Neuronal stem cell (in vitro differentiated cells): Measurements from ENCODE around the gene ARFGAP2.
A peak's percentile ranks its signal among the peaks of the same experiment; 100 is the strongest.

Source experiments
- DNase-seq: peaks from one replicate; pipeline ENCODE4 v3.0.0-alpha.2; 2013; ENCODE audit warnings: low spot score
- H2AFZ ChIP-seq: one replicate; pipeline ENCODE4 v1.6.1; 2013; ENCODE audit warnings: mild to moderate bottlenecking, low read length, inconsistent platforms
- H2AK5ac ChIP-seq: 2 replicates; pipeline ENCODE4 v1.6.1; 2013; ENCODE audit warnings: low read depth, mild to moderate bottlenecking, inconsistent platforms, low read length, moderate library complexity, mixed read lengths
- H2BK120ac ChIP-seq: 2 replicates; pipeline ENCODE4 v1.6.1; 2013; ENCODE audit warnings: low read depth, mild to moderate bottlenecking, inconsistent platforms, low read length, moderate library complexity, mixed read lengths
- H2BK12ac ChIP-seq: one replicate; pipeline ENCODE4 v1.6.1; 2013; ENCODE audit warnings: low read length, inconsistent platforms
- H2BK15ac ChIP-seq: 2 replicates; pipeline ENCODE4 v1.6.1; 2013; ENCODE audit warnings: mild to moderate bottlenecking, low read length, inconsistent platforms, mixed read lengths
- H2BK5ac ChIP-seq: one replicate; pipeline ENCODE4 v1.6.1; 2013; ENCODE audit warnings: inconsistent platforms, mild to moderate bottlenecking, low read length, moderate library complexity
- H3K14ac ChIP-seq: one replicate; pipeline ENCODE4 v1.6.1; 2013; ENCODE audit warnings: low read length, inconsistent platforms
- H3K18ac ChIP-seq: 2 replicates; pipeline ENCODE4 v1.6.1; 2013; ENCODE audit warnings: low read length, inconsistent platforms
- H3K23ac ChIP-seq: 2 replicates; pipeline ENCODE4 v1.6.1; 2013; ENCODE audit warnings: low read depth, mild to moderate bottlenecking, mixed read lengths, low read length, inconsistent platforms; ENCODE audit not compliant: poor library complexity
- H3K27ac ChIP-seq: replicated peaks from 3 replicates; pipeline ENCODE4 v1.5.1; 2013; ENCODE audit warnings: low read length, inconsistent platforms
- H3K27me3 ChIP-seq, 3 experiments: 2 replicates each; pipeline ENCODE4 v1.6.1; 2013; ENCODE audit warnings: low read length in 3 of 3, mild to moderate bottlenecking in 2 of 3, inconsistent platforms in 1 of 3, low read depth in 1 of 3, mixed read lengths in 1 of 3, moderate library complexity in 1 of 3; ENCODE audit not compliant: control insufficient read depth in 3 of 3, insufficient read depth in 3 of 3
- H3K36me3 ChIP-seq, 2 donors: replicated peaks in 1 of 2; 2 replicates each; pipeline ENCODE4 v1.6.1; 2013; ENCODE audit warnings: low read length in 2 of 2; ENCODE audit not compliant: control insufficient read depth in 2 of 2, insufficient read depth in 2 of 2
- H3K4ac ChIP-seq: 2 replicates; pipeline ENCODE4 v1.6.1; 2013; ENCODE audit warnings: inconsistent platforms, mild to moderate bottlenecking, low read length, moderate library complexity
- H3K4me1 ChIP-seq, 2 donors: 1 replicate in 1 of 2; 2 replicates in 1 of 2; pipeline ENCODE4 v1.6.1; 2013; ENCODE audit warnings: low read length in 2 of 2, low read depth in 1 of 2; ENCODE audit not compliant: control insufficient read depth in 2 of 2, insufficient read depth in 1 of 2
- H3K4me2 ChIP-seq: one replicate; pipeline ENCODE4 v1.6.1; 2013; ENCODE audit warnings: mild to moderate bottlenecking, low read length, inconsistent platforms; ENCODE audit not compliant: insufficient read depth, poor library complexity, severe bottlenecking
- H3K4me3 ChIP-seq, 2 donors: 2 replicates each; pipeline ENCODE4 v1.5.1; 2013; ENCODE audit warnings: low read length in 2 of 2, mild to moderate bottlenecking in 2 of 2, inconsistent platforms in 1 of 2, moderate library complexity in 1 of 2
- H3K79me1 ChIP-seq: one replicate; pipeline ENCODE4 v1.6.1; 2013; ENCODE audit warnings: low read depth, mild to moderate bottlenecking, inconsistent platforms, low read length, moderate library complexity
- H3K9ac ChIP-seq: one replicate; pipeline ENCODE4 v1.6.1; 2013; ENCODE audit warnings: mild to moderate bottlenecking, low read depth, low read length, inconsistent platforms; ENCODE audit not compliant: poor library complexity
- H3K9me3 ChIP-seq, 2 donors: replicated peaks in 1 of 2; 2 replicates each; pipeline versions ENCODE3 to v1.6.1; 2013; ENCODE audit warnings: low read length in 2 of 2, mild to moderate bottlenecking in 2 of 2, inconsistent platforms in 1 of 2, low read depth in 1 of 2, mixed read lengths in 1 of 2, moderate library complexity in 1 of 2; ENCODE audit not compliant: control insufficient read depth in 2 of 2, insufficient read depth in 1 of 2
- H4K8ac ChIP-seq: one replicate; pipeline ENCODE4 v1.6.1; 2013; ENCODE audit warnings: low read depth, mild to moderate bottlenecking, inconsistent platforms, low read length, moderate library complexity
- H4K91ac ChIP-seq: one replicate; pipeline ENCODE4 v1.6.1; 2013; ENCODE audit warnings: low read length, low read depth, mild to moderate bottlenecking, inconsistent platforms; ENCODE audit not compliant: poor library complexity
- WGBS, 2 donors: extraction: QIAGEN DNeasy Blood & Tissue Kit; methylation state at CpG; one replicate each; pipeline ENCODE4 v1.1.7; 2013; ENCODE audit warnings: missing lambda C conversion rate in 2 of 2, mixed read lengths in 1 of 2; ENCODE audit not compliant: insufficient read length in 2 of 2, insufficient replicate concordance in 1 of 2; ENCODE audit errors: extremely low coverage in 2 of 2; 5-methylcytosine and 5-hydroxymethylcytosine counted together

The ARFGAP2 gene

DNA sequence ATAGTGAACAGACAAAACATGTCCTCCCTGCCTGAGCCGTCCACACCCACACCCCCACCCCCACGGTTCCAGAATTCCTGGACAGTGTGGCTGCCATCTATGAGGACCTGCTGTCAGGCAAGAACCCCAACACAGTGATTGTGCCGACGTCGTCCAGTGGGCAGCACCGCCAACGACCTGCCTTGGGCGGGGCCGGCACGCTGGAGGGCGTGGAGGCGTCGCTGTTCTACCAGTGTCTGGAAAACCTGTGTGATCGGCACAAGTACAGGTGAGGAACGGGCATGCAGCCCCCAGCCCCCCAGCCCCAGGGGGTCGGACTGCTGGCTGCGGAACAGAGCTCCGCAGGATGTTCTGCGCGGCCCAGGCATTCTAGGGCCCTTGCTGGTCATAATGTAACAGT, 19.7 kb downstream of the ARFGAP2 start:
- H3K27me3 ChIP-seq, result no peaks in the 10 kb centered on the region
- no CpG with 5 or more reads among the region's 20 CpGs for WGBS, 2 donors
- H2BK15ac ChIP-seq, result no peak overlapping the region
- no peak for DNase-seq
- no peak overlapping the region for H3K4ac ChIP-seq
- no peak overlapping the region for H3K27ac ChIP-seq
- H2AK5ac ChIP-seq, result no peak overlapping the region
- no peak overlapping the region for H3K4me3 ChIP-seq
- H3K9ac ChIP-seq, result peak overlapping the region; percentile 24
- H2AFZ ChIP-seq, result no peak overlapping the region
- H3K23ac ChIP-seq, result no peak overlapping the region
- no peak overlapping the region for H2BK12ac ChIP-seq
- peaks cover 2% of the 10 kb centered on the region for H3K79me1 ChIP-seq
- no peak overlapping the region for H4K8ac ChIP-seq
- no peak overlapping the region for H2BK120ac ChIP-seq
- H4K91ac ChIP-seq, result no peak overlapping the region
- peaks cover 11 to 36% of the 10 kb centered on the region in 2 donors for H3K36me3 ChIP-seq
- H2BK5ac ChIP-seq, result no peak overlapping the region
- H3K14ac ChIP-seq, result no peak overlapping the region
- no peaks in the 10 kb centered on the region for H3K9me3 ChIP-seq
- no peak overlapping the region for H3K4me2 ChIP-seq
- H3K18ac ChIP-seq, result no peak overlapping the region
- peaks cover 3 to 5% of the 10 kb centered on the region in 2 donors for H3K4me1 ChIP-seq

- peaks cover 3 to 5% of the 10 kb centered on the region in 2 donors for H3K4me1 ChIP-seq
- no peak overlapping the region for H3K4me2 ChIP-seq
- H3K9ac ChIP-seq, result no peak overlapping the region
- no peak overlapping the region for H4K8ac ChIP-seq
- no peak overlapping the region for H2BK5ac ChIP-seq
- no peak overlapping the region for H3K14ac ChIP-seq
- no peak overlapping the region for H3K23ac ChIP-seq
- H3K4ac ChIP-seq, result no peak overlapping the region
- H3K4me3 ChIP-seq, result no peak overlapping the region
- no peak overlapping the region for H3K18ac ChIP-seq
- whole genome bisulfite sequencing, 2 donors, result no CpG with 5 or more reads among the region's 6 CpGs
- no peak overlapping the region for H2BK15ac ChIP-seq
- H3K27ac ChIP-seq, result no peak overlapping the region
- no peak overlapping the region for H2AK5ac ChIP-seq
- H4K91ac ChIP-seq, result no peak overlapping the region
- no peaks in the 10 kb centered on the region for H3K27me3 ChIP-seq
- H3K36me3 ChIP-seq, result peaks cover 8 to 33% of the 10 kb centered on the region in 2 donors
- peaks cover 2% of the 10 kb centered on the region for H3K79me1 ChIP-seq
- no peak for DNase-seq
- H3K9me3 ChIP-seq, result no peaks in the 10 kb centered on the region
- no peak overlapping the region for H2BK12ac ChIP-seq
- no peak overlapping the region for H2AFZ ChIP-seq
- H2BK120ac ChIP-seq, result no peak overlapping the region
Observed at GRCh38 chr11:47156333-47156732, 20.3 kb downstream of the ARFGAP2 start.

- Histone ChIP-seq H3K9ac (no peak overlapping the region), H3K4me1 (peaks cover 3 to 5% of the 10 kb centered on the region in 2 donors), H2BK5ac (no peak overlapping the region), H2AK5ac (no peak overlapping the region), H4K91ac (no peak overlapping the region), H3K23ac (no peak overlapping the region), H3K9me3 (no peaks in the 10 kb centered on the region), H3K79me1 (peaks cover 2% of the 10 kb centered on the region), H4K8ac (no peak overlapping the region), H3K27me3 (no peaks in the 10 kb centered on the region), H3K4me2 (no peak overlapping the region), H3K18ac (no peak overlapping the region), H2BK15ac (no peak overlapping the region), H2BK12ac (no peak overlapping the region), H3K27ac (no peak overlapping the region), H3K4ac (no peak overlapping the region), H3K4me3 (no peak overlapping the region), H2BK120ac (no peak overlapping the region), H3K36me3 (peaks cover 8 to 33% of the 10 kb centered on the region in 2 donors), H2AFZ (no peak overlapping the region), H3K14ac (no peak overlapping the region)
- DNase-seq, result no peak
- no CpG with 5 or more reads among the region's 4 CpGs for WGBS, 2 donors
Observed at GRCh38 chr11:47155879-47156278, 20.8 kb downstream of the ARFGAP2 start.

- Histone ChIP-seq H3K9me3 (no peaks in the 10 kb centered on the region), H3K4me3 (no peak overlapping the region), H2AK5ac (no peak overlapping the region), H3K4me2 (no peak overlapping the region), H2BK120ac (no peak overlapping the region), H3K79me1 (peaks cover 2% of the 10 kb centered on the region), H3K9ac (no peak overlapping the region), H3K36me3 (peaks cover 7 to 33% of the 10 kb centered on the region in 2 donors), H3K27me3 (no peaks in the 10 kb centered on the region), H2BK12ac (no peak overlapping the region), H3K27ac (no peak overlapping the region), H2AFZ (no peak overlapping the region), H2BK5ac (no peak overlapping the region), H3K23ac (no peak overlapping the region), H3K4ac (no peak overlapping the region), H2BK15ac (no peak overlapping the region), H4K8ac (no peak overlapping the region), H3K18ac (no peak overlapping the region), H3K4me1 (peaks cover 3 to 5% of the 10 kb centered on the region in 2 donors), H3K14ac (no peak overlapping the region), H4K91ac (no peak overlapping the region)
- 83% methylated on average over 1 of the region's 18 CpGs; no CpG with 5 or more reads in 1 of the 2 donors for WGBS, 2 donors
- DNase-seq, result no peak
Observed at GRCh38 chr11:47154616-47155570, 21.8 kb downstream of the ARFGAP2 start.
